Fibroblast of peridontal ligament (primary cell): ENCODE measurements around the gene SNAP91.
"Not testable (repeated sequence)": the region's sequence is repeated elsewhere in the genome, so short reads cannot be mapped to it uniquely, and the experiment has no call there.

Experiments used
- DNase-seq: peaks from one replicate; pipeline ENCODE4 v3.0.0-alpha.2; 2010; ENCODE audit errors: extremely low read depth

Gene SNAP91

GRCh38 chr6:83708970-83709747 lies at the start of gene SNAP91:
Gene SNAP91, minus strand, starts transcription at chr6:83709101. Its CDS starts 1,174 bp downstream, at chr6:83707927.
- DNase-seq, result no peak

GRCh38 chr6:83758533-83758932 lies 49.6 kb upstream of the SNAP91 start:
- DNase-seq, result no peak

GRCh38 chr6:83757021-83757420 lies 48.1 kb upstream of the SNAP91 start:
- no peak for DNase-seq

- DNase-seq, result no peak
These were observed 47.7 kb upstream of the SNAP91 start for GRCh38 chr6:83756565-83756964.

GRCh38 chr6:83752375-83752774 lies 43.5 kb upstream of the SNAP91 start:
- DNase-seq, result not testable (repeated sequence)

- no peak for DNase-seq
These were observed 32.2 kb upstream of the SNAP91 start for GRCh38 chr6:83741089-83741488.

GRCh38 chr6:83735461-83735860 lies 26.6 kb upstream of the SNAP91 start:
- DNase-seq, result no peak

GRCh38 chr6:83729871-83730270 lies 21.0 kb upstream of the SNAP91 start:
- DNase-seq, result no peak

- no peak for DNase-seq
These were observed 14.0 kb upstream of the SNAP91 start for GRCh38 chr6:83722876-83723275.

DNA sequence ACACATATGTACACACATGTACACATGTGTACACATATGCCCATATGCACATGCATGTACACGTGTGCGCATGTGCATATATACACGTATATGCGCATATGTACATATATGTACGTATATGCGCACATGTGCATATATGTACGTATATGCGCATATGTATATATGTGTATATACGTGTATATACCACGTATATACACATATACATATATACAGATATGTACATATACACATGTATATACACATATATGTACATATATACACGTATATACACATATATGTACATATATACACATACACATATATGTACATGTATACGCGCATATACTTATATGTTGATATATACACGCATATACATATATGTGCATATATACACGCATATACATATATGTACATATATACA lies 8.9 kb upstream of the SNAP91 start:
- DNase-seq, result no peak

DNA sequence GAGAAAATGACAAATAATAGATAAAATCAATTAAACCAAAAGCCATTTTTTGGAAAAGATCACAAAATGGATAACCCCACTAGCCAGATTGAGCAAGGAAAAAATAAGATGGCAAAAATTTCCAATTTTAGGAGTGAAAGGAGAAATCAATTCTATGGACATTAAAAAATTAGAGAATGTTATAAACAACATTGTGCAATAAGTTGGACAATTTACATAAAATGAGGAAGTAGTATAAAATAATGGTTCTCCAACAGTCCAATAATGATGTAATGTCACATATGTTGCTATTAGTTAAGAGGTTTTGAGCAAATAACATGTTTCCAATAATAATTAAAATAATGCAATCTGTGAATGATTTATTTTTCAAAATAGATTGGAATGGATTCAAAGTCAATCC lies 3.1 kb upstream of the SNAP91 start:
- DNase-seq, result no peak

- DNase-seq, result no peak
These were observed 798 bp upstream of the SNAP91 start for GRCh38 chr6:83709748-83710050.

GRCh38 chr6:83708546-83708969 lies 343 bp downstream of the SNAP91 start:
- DNase-seq, result peak; percentile 1

GRCh38 chr6:83707829-83708545 lies 914 bp downstream of the SNAP91 start:
- DNase-seq, result no peak

DNA sequence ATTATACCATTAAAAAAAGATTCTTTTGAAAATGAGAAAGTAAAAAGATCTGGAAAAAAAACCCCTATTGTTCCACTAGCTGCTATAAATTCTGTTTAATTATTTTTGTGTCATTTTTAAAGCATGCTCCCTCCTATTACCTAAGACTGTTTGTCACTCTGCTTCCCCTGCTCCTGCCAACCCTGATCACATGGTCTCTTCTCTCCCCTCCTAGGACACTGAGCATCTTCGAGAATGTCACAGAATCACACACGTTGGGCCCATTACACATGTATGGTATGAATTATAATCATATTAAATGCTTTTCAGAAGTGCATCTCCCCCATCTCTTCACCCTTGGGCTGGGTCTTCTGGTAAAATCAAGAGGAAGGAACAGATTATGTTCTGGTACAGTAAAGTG lies 6.2 kb downstream of the SNAP91 start:
- no peak for DNase-seq

- DNase-seq, result no peak
These were observed 6.8 kb downstream of the SNAP91 start for GRCh38 chr6:83702077-83702476.

DNA sequence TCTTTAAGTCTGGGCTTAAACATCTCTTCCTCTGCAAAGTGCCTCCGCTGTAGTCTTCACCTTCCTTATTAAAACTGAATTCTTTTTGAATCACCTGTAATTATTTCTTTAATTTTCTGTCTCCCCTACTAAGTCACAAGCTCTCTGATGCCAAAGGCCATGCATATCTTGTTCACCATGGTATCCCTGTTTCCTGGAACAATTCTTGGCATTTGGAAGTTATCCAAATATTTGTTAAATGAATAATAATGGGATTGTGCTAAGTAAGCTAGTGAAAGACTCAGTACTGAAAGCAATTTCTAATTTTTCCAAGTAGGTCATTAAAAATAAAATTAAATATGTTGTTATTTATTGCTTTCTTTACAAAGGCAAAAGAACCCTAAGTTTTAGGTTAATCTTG lies 12.2 kb downstream of the SNAP91 start:
- no peak for DNase-seq

DNA sequence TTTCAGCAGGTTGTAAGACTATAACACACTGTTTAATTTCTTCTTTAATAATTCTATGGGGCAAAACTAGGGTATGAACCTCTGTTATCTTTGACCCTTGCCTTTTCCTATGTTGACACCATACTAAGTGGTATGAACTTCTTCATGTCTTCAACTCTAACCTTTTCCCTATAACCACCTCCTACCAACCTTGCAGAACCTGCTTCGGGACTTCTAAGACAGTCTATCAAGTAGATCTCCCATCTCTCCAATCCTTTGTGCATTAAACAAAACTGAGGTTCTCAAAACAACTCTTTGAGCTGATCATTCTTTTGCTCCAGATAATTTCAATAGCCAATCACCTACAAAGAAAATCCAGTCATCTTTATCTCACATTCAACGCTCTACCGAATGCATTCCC lies 23.4 kb downstream of the SNAP91 start:
- no peak for DNase-seq

- DNase-seq, result no peak
These were observed 31.1 kb downstream of the SNAP91 start for GRCh38 chr6:83677791-83678190.

DNA sequence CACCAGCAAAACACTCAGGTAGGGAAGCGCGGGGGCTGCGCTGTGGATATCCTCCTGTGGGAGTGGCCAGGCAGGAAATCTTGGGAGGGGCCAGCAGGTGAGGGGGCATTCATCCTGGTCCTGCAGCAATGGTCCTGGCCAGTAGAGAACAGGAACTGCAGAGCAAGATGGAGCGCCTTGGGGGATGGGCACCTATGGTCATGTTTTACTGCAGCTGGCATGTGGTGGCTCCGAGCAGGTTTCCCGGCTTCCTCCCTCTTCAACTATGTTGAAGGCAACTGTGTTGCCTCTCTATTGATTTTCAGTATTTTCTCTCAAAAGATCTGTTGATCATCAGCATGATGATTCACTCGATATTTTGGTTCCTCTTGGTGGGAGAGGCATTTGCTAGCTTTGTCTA lies 70.9 kb downstream of the SNAP91 start:
- DNase-seq, result no peak

DNA sequence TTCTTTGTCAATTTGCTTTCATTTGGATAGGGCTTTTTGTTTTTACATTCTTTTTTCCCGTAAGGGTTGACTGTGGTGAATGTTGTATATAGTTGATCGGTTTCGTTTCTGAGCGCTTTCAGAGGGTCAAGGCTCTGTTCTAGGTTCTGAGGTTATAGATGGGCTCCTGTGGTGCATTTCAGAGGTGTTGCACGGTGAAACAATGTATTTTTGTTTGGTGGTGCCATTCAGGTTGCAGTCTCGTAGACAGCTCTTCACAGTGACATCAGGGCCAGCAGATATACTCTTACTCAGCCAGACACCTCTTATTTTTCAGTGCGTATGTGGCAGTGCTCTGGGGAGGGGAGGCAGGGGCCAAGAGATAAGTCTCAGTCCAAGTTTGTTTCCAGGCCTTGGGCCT lies 72.1 kb downstream of the SNAP91 start:
- no peak for DNase-seq

DNA sequence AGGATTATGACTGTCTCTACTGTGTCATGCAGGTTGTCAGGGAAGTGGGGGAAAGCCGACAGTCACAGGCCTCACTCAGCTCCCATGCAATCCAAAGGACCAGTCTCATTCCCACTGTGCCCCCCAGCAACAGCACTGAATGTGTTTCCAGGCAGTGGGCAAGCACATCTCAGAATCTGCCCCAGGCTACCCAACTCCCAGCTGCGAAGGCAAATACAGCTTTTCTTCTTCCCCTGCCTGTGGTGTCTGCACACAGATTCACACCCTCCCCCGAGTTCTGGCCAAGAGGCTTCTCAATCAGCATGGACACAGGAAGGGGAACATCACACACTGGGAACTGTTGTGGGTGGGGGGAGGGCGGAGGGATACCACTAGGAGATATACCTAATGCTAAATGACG lies 75.3 kb downstream of the SNAP91 start:
- DNase-seq, result no peak

GRCh38 chr6:83633149-83633548 lies 75.8 kb downstream of the SNAP91 start:
- no peak for DNase-seq

- not testable (repeated sequence) for DNase-seq
These were observed 79.0 kb downstream of the SNAP91 start for GRCh38 chr6:83629908-83630307.
